AG10803 (cell line): ENCODE measurements around the gene DNPH1.

Source experiments
- DNase-seq: peaks from one replicate; pipeline ENCODE4 v3.0.0; 2010; ENCODE audit warnings: low read depth
- H3K4me3 ChIP-seq: 2 replicates; pipeline ENCODE4 v1.5.1; 2011; ENCODE audit warnings: mild to moderate bottlenecking, low read length, control low read depth
- CTCF ChIP-seq: conservative IDR thresholded peaks from 2 replicates; pipeline ENCODE4 v1.5.1; 2011; ENCODE audit warnings: mild to moderate bottlenecking, low read length, control low read depth, inconsistent platforms

DNPH1 gene

DNA sequence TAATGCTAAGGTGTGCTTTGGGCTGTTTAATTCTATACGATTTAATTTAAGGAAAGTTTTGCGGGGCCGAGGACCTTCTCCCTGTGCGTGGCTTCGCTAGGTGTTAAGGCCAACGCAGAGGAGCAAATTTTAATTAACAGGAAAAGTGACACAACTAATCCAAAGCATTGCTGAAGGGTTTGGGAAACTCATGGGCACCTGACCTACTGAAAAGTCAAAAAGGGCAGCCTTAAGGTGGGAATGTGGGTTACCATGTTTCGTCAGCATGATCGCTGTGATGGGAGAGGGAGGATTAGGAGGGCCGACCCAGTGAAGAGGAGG is 47.7 kb downstream of the DNPH1 start:
- peak overlapping the region; percentile 87 for H3K4me3 ChIP-seq
- TF ChIP-seq CTCF = no peak
- DNase-seq = no peak

- TF ChIP-seq CTCF = no peak
- no peak overlapping the region for H3K4me3 ChIP-seq
- DNase-seq = no peak
These were observed 48.3 kb downstream of the DNPH1 start for GRCh38 chr6:43180985-43181384.

DNA sequence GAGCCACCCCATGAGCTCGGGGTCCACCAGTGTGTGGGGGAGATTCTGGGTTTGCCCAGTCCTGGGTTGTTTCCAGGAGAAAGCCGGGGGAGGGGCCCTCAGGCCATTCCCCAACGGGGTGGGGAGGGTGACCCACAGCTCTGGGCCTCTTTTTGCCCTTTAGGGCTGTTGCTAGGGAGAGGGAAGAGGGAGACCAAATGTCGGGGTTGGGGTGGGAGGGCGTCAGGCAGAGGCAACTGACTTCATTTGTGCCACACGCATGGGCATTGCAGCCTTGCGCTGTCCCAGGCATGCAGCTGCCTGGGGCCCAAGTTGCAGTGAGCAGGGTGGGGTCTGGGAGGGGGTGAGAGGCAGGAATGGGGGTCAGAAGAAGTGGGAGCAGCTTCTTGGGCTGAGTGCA is 49.2 kb downstream of the DNPH1 start:
- no peak for TF ChIP-seq CTCF

GRCh38 chr6:43178951-43179830 is 50.1 kb downstream of the DNPH1 start:
- no peak for TF ChIP-seq CTCF

More for the DNA sequence above, 49.2 kb downstream of the DNPH1 start:
- no peak overlapping the region for H3K4me3 ChIP-seq
- no peak for DNase-seq

DNA sequence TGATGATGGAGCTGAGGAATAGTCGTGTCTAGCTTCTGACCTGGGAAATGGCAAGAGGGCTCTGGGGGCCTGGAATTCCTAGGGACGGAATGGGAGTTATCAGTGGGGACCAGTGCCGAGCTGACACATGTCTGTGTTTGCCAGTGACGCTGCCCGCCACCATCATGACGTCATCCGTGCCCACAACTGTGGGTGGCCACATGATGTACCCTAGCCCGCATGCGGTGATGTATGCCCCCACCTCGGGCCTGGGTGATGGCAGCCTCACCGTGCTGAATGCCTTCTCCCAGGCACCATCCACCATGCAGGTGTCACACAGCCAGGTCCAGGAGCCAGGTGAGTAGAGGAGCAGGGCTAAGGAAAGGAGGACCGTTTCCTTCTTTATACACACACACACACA is 51.1 kb downstream of the DNPH1 start:
- no peak for TF ChIP-seq CTCF
- DNase-seq = no peak
- no peak overlapping the region for H3K4me3 ChIP-seq

More at GRCh38 chr6:43178951-43179830, 50.1 kb downstream of the DNPH1 start:
- H3K4me3 ChIP-seq = no peak overlapping the region
- DNase-seq = no peak

DNA sequence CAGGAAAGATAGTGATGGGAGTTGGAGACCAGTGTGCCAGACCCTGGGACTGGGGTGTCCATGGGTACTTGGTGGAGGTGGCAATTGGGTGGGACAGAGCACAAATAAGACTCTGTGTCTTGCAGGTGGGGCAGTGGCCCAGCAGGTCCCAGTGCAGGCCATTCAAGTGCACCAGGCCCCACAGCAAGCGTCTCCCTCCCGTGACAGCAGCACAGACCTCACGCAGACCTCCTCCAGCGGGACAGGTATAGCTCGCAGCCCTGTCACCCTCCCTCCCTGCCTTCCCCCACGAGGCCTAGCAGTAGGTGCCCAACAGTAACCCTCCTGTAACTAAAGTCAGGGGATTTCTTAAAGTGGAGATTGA is 52.9 kb downstream of the DNPH1 start:
- H3K4me3 ChIP-seq = no peak overlapping the region
- no peak for DNase-seq
- no peak for TF ChIP-seq CTCF

- TF ChIP-seq CTCF = no peak
- H3K4me3 ChIP-seq = no peak overlapping the region
- peak; percentile 35 for DNase-seq
These were observed 53.4 kb downstream of the DNPH1 start for GRCh38 chr6:43175676-43176422.
